Naive thymus-derived CD4-positive, alpha-beta T cell (primary cell): Measurements from ENCODE around the gene RAP1GAP. TPM values are rescaled to one million over a fixed set of nuclear protein-coding genes. Genes with fewer than 3 reads are reported as not detected.

Source experiments
- ATAC-seq: fragments of 150-1000 bp; cut with Tn5 transposase; 2 replicates; pipeline ENCODE4 v1.10.0; 2021; ENCODE audit warnings: mild to moderate bottlenecking, moderate library complexity
- CTCF ChIA-PET: fragments of 350-600 bp; sonication (Branson Sonifier 250); formaldehyde crosslinking; loops from one replicate; lab custom pipeline; 2021; ENCODE audit warnings: antibody characterized with exemption; lab: Charles Lee
- POLR2A ChIA-PET: fragments of 350-600 bp; sonication (Branson Sonifier 250); formaldehyde crosslinking; loops from one replicate; lab custom pipeline; 2021; ENCODE audit warnings: antibody characterized with exemption, inconsistent platforms; lab: Charles Lee
- DNase-seq, 9 donors: peaks; one replicate each; pipeline versions ENCODE4 v3.0.0 to v3.0.0-alpha.2; 2020 to 2022; ENCODE audit warnings: mixed read lengths in 1 of 9
- H3K27ac ChIP-seq: one replicate; pipeline ENCODE4 v1.7.0; 2013; ENCODE audit warnings: mild to moderate bottlenecking, low read depth, low read length, moderate library complexity
- H3K27me3 ChIP-seq, 2 donors: one replicate each; pipeline ENCODE4 v1.7.0; 2013; ENCODE audit warnings: low read length in 2 of 2, mild to moderate bottlenecking in 2 of 2, moderate library complexity in 2 of 2; ENCODE audit not compliant: control insufficient read depth in 2 of 2, insufficient read depth in 2 of 2
- H3K36me3 ChIP-seq, 3 experiments: 1 replicate in 2 of 3; 2 replicates in 1 of 3; pipeline ENCODE4 v1.7.0; 2013; ENCODE audit warnings: low read length in 3 of 3, mild to moderate bottlenecking in 3 of 3, moderate library complexity in 1 of 3; ENCODE audit not compliant: insufficient read depth in 3 of 3, control insufficient read depth in 2 of 3
- H3K4me1 ChIP-seq, 2 donors: one replicate each; pipeline ENCODE4 v1.7.0; 2013; ENCODE audit warnings: low read length in 2 of 2, mild to moderate bottlenecking in 2 of 2, moderate library complexity in 1 of 2; ENCODE audit not compliant: control insufficient read depth in 2 of 2, insufficient read depth in 2 of 2
- H3K4me3 ChIP-seq: 2 replicates; pipeline ENCODE4 v1.7.0; 2013; ENCODE audit warnings: mild to moderate bottlenecking, low read length
- H3K9me3 ChIP-seq, 3 experiments: 1 replicate in 2 of 3; 2 replicates in 1 of 3; pipeline ENCODE4 v1.7.0; 2013; ENCODE audit warnings: low read length in 3 of 3; ENCODE audit not compliant: control insufficient read depth in 2 of 3
- H3K27ac Mint-ChIP-seq, 9 donors: one replicate each; pipeline ENCODE4 v1.8.0; 2020 to 2022; ENCODE audit warnings: mixed read lengths in 9 of 9, mild to moderate bottlenecking in 8 of 9, moderate library complexity in 5 of 9, inconsistent platforms in 2 of 9
- H3K27me3 Mint-ChIP-seq, 5 donors: one replicate each; pipeline ENCODE4 v1.8.0; 2021 to 2022; ENCODE audit warnings: mixed read lengths in 5 of 5, mild to moderate bottlenecking in 1 of 5
- H3K36me3 Mint-ChIP-seq, 5 donors: one replicate each; pipeline ENCODE4 v1.8.0; 2020 to 2022; ENCODE audit warnings: mixed read lengths in 5 of 5, mild to moderate bottlenecking in 3 of 5, inconsistent platforms in 1 of 5
- H3K4me1 Mint-ChIP-seq, 7 donors: one replicate each; pipeline ENCODE4 v1.8.0; 2020 to 2022; ENCODE audit warnings: mixed read lengths in 7 of 7, mild to moderate bottlenecking in 3 of 7, inconsistent platforms in 1 of 7
- H3K4me3 Mint-ChIP-seq, 10 donors: one replicate each; pipeline ENCODE4 v1.8.0; 2020 to 2022; ENCODE audit warnings: mild to moderate bottlenecking in 10 of 10, mixed read lengths in 10 of 10, moderate library complexity in 6 of 10, inconsistent platforms in 2 of 10
- H3K9me3 Mint-ChIP-seq, 11 donors: one replicate each; pipeline ENCODE4 v1.8.0; 2020 to 2022; ENCODE audit warnings: mixed read lengths in 11 of 11, mild to moderate bottlenecking in 4 of 11, inconsistent platforms in 1 of 11, moderate library complexity in 1 of 11
- intact Hi-C, 2 donors: fragments of 100-400 bp; cut with micrococcal nuclease; formaldehyde crosslinking; loops; one replicate each; pipeline ENCODE4 v1.15.1; 2023
- polyA plus RNA-seq, 2 donors: library from polyadenylated mRNA; unstranded; fragments of 300-500 nt; fragmentation: Illumina TruSeq; gene quantifications; one replicate each; pipeline ENCODE4 v1.2.3, GENCODE V29; 2021
- total RNA-seq, 6 experiments: library from RNA in 5 of 6; stranded (reverse) in 5 of 6; gene quantifications; 1 replicate in 5 of 6; 2 replicates in 1 of 6; pipeline ENCODE4 v1.2.3 and lab custom pipeline; 2021 to 2026

RAP1GAP gene
- total and polyA plus RNA-seq, 7 experiments from 2014 or later: 0.16 to 1.4 (median 0.42) TPM; not detected in 3

- H3K4me1 Mint-ChIP-seq: peaks cover 0 to 2% (median 0%) of the 10 kb centered on the region in 7 donors
- CTCF ChIA-PET: no interaction called here
- Histone ChIP-seq H3K4me3 (no peak overlapping the region), H3K9me3 (no peaks in the 10 kb centered on the region), H3K36me3 (no peaks in the 10 kb centered on the region), H3K27me3 (no peaks in the 10 kb centered on the region), H3K4me1 (no peaks in the 10 kb centered on the region), H3K27ac (no peak overlapping the region)
- intact Hi-C loops: no loop called here
- peaks cover 0 to 21% (median 6%) of the 10 kb centered on the region in 5 donors for H3K27me3 Mint-ChIP-seq
- ATAC-seq: no peak
- no peaks in the 10 kb centered on the region for H3K36me3 Mint-ChIP-seq
- H3K4me3 Mint-ChIP-seq: peak overlapping the region in 1 of 10 donors; percentile 37
- no peak overlapping the region for H3K27ac Mint-ChIP-seq
- DNase-seq: no peak
- POLR2A ChIA-PET: no interaction called here
- peaks cover 0 to 1% (median 0%) of the 10 kb centered on the region in 11 donors for H3K9me3 Mint-ChIP-seq
These were observed 72.5 kb downstream of the RAP1GAP start for GRCh38 chr1:21596628-21597027.

GRCh38 chr1:21596174-21596573, 73.0 kb downstream of the RAP1GAP start:
- DNase-seq (no peak), ATAC-seq (no peak)
- Mint-ChIP-seq H3K27ac (no peak overlapping the region), H3K4me3 (no peak overlapping the region), H3K4me1 (peaks cover 0 to 2% (median 0%) of the 10 kb centered on the region in 7 donors), H3K9me3 (peaks cover 0 to 1% (median 0%) of the 10 kb centered on the region in 11 donors), H3K36me3 (no peaks in the 10 kb centered on the region), H3K27me3 (peaks cover 0 to 21% (median 6%) of the 10 kb centered on the region in 5 donors)
- ChIA-PET POLR2A (no interaction called here), CTCF (no interaction called here)
- Histone ChIP-seq H3K36me3 (no peaks in the 10 kb centered on the region), H3K27ac (no peak overlapping the region), H3K27me3 (no peaks in the 10 kb centered on the region), H3K9me3 (no peaks in the 10 kb centered on the region), H3K4me1 (no peaks in the 10 kb centered on the region), H3K4me3 (no peak overlapping the region)
- intact Hi-C loops: no loop called here

- ATAC-seq: no peak
- H3K27me3 ChIP-seq: no peaks in the 10 kb centered on the region
These were observed 73.9 kb downstream of the RAP1GAP start for GRCh38 chr1:21594935-21595897.

GRCh38 chr1:21594501-21594900, 74.7 kb downstream of the RAP1GAP start:
- intact Hi-C loops: no loop called here
- no peaks in the 10 kb centered on the region for H3K36me3 ChIP-seq
- H3K4me3 ChIP-seq: no peak overlapping the region
- no peaks in the 10 kb centered on the region for H3K27me3 ChIP-seq
- CTCF ChIA-PET: no interaction called here
- Mint-ChIP-seq H3K4me1 (peaks cover 0 to 8% (median 0%) of the 10 kb centered on the region in 7 donors), H3K9me3 (no peaks in the 10 kb centered on the region), H3K27ac (no peak overlapping the region), H3K4me3 (no peak overlapping the region), H3K27me3 (peaks cover 0 to 15% (median 4%) of the 10 kb centered on the region in 5 donors), H3K36me3 (no peaks in the 10 kb centered on the region)
- POLR2A ChIA-PET: no interaction called here
- ATAC-seq (no peak), DNase-seq (no peak)
- no peaks in the 10 kb centered on the region for H3K4me1 ChIP-seq
- H3K9me3 ChIP-seq: no peaks in the 10 kb centered on the region
- H3K27ac ChIP-seq: no peak overlapping the region

More at GRCh38 chr1:21594935-21595897, 73.9 kb downstream of the RAP1GAP start:
- Mint-ChIP-seq H3K9me3 (peaks cover 0 to 1% (median 0%) of the 10 kb centered on the region in 11 donors), H3K27ac (no peak overlapping the region), H3K36me3 (no peaks in the 10 kb centered on the region), H3K4me1 (peaks cover 0 to 8% (median 0%) of the 10 kb centered on the region in 7 donors), H3K4me3 (no peak overlapping the region), H3K27me3 (peaks cover 0 to 15% (median 5%) of the 10 kb centered on the region in 5 donors)
- Histone ChIP-seq H3K9me3 (no peaks in the 10 kb centered on the region), H3K4me3 (no peak overlapping the region), H3K36me3 (no peaks in the 10 kb centered on the region), H3K4me1 (no peaks in the 10 kb centered on the region), H3K27ac (no peak overlapping the region)
- ChIA-PET CTCF (no interaction called here), POLR2A (no interaction called here)
- intact Hi-C loops: no loop called here
- DNase-seq: peak in 4 of 9 donors; percentile 11 to 59 (median 18)

- Mint-ChIP-seq H3K4me1 (peaks cover 0 to 8% (median 0%) of the 10 kb centered on the region in 7 donors), H3K4me3 (no peak overlapping the region), H3K27me3 (peaks cover 0 to 21% (median 4%) of the 10 kb centered on the region in 5 donors), H3K9me3 (no peaks in the 10 kb centered on the region), H3K36me3 (no peaks in the 10 kb centered on the region), H3K27ac (no peak overlapping the region)
- no peak overlapping the region for H3K4me3 ChIP-seq
- H3K4me1 ChIP-seq: no peaks in the 10 kb centered on the region
- CTCF ChIA-PET: no interaction called here
- no peaks in the 10 kb centered on the region for H3K9me3 ChIP-seq
- ATAC-seq: no peak
- intact Hi-C loops: no loop called here
- no peaks in the 10 kb centered on the region for H3K36me3 ChIP-seq
- no peaks in the 10 kb centered on the region for H3K27me3 ChIP-seq
- H3K27ac ChIP-seq: no peak overlapping the region
- DNase-seq: no peak
- POLR2A ChIA-PET: no interaction called here
These were observed 75.9 kb downstream of the RAP1GAP start for GRCh38 chr1:21593231-21593630.

- no peaks in the 10 kb centered on the region for H3K9me3 Mint-ChIP-seq
These were observed 76.9 kb downstream of the RAP1GAP start for GRCh38 chr1:21592086-21592865.

More at GRCh38 chr1:21592086-21592865, 76.9 kb downstream of the RAP1GAP start:
- H3K4me3 ChIP-seq: no peak overlapping the region
- ChIA-PET CTCF (no interaction called here), POLR2A (no interaction called here)
- no peak overlapping the region for H3K27ac Mint-ChIP-seq
- H3K36me3 ChIP-seq: no peaks in the 10 kb centered on the region
- no peaks in the 10 kb centered on the region for H3K27me3 ChIP-seq
- H3K27ac ChIP-seq: no peak overlapping the region
- no peaks in the 10 kb centered on the region for H3K36me3 Mint-ChIP-seq
- intact Hi-C loops: no loop called here
- peaks cover 0 to 25% (median 4%) of the 10 kb centered on the region in 5 donors for H3K27me3 Mint-ChIP-seq
- no peaks in the 10 kb centered on the region for H3K4me1 ChIP-seq
- DNase-seq (no peak), ATAC-seq (no peak)
- H3K4me1 Mint-ChIP-seq: peaks cover 0 to 8% (median 0%) of the 10 kb centered on the region in 7 donors
- no peaks in the 10 kb centered on the region for H3K9me3 ChIP-seq
- no peak overlapping the region for H3K4me3 Mint-ChIP-seq
